Stimulated activated CD4-positive, alpha-beta T cell treated with anti-CD3 and anti-CD28 coated beads, TNF-alpha, amount 100 ng/mL, for 48 hours (primary cell): ENCODE data around the gene MUCL1.
"Not testable (repeated sequence)": the region's sequence is repeated elsewhere in the genome, so short reads cannot be mapped to it uniquely, and the experiment has no call there.

Experiments used
- DNase-seq, 3 donors: peaks; one replicate each; pipeline ENCODE4 v3.0.0-alpha.2; 2020; ENCODE audit warnings: low read depth in 3 of 3

Gene MUCL1

DNA sequence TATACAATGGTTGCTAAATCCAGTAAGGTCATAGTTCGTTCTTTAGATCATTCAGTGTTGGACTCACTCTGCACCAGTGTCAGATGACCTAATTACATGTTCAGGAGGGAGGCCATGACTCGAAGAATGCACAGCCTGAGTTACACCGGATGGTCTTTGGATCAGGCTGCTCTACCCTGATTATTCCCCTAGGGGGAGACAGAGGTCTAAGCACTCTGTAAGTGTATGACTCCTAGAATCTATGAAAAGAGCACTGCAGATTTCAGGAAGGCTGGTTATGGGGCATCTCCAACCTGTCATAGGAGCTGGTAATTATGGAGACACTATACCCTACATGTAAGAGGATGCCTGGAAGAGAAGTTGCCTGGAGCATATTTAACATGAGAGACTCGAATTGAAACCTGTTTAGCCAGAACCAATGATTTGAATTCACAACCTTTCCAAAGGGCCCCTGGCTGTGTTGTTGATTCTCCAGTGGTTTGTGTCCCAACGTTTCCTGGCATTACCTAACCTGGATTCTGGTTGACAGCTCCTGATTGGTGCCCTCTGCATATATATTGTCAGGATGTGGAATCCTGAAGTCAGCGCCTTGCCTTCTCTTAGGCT lies at the start of gene MUCL1:
Gene MUCL1, plus strand, starts transcription at position 584 of the 606 bp plus-strand sequence. CDS start 67 bp downstream, outside the sequence.
- DNase-seq: peak; percentile 57 to 65 (median 58)

DNA sequence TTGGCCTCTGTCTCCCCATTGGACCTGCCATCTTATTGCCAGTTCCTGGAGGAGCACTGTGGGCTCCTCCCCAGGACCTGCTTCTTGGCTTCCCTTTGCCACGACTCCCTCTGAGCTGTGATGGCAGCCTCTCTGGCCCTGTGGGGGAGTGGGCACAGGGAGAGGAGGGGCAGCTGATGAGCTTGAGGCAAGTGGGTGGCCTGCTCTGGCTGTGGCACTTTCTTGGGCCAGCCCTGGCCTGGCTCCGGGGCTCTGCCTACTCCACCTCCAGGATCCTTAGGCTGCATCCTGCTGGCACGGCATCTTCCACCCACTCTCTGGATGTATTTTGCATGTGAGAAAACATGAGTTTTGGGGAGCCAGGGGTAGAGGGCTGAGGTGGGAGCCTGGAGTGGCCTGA lies 32.6 kb upstream of the MUCL1 start:
- DNase-seq: no peak

DNA sequence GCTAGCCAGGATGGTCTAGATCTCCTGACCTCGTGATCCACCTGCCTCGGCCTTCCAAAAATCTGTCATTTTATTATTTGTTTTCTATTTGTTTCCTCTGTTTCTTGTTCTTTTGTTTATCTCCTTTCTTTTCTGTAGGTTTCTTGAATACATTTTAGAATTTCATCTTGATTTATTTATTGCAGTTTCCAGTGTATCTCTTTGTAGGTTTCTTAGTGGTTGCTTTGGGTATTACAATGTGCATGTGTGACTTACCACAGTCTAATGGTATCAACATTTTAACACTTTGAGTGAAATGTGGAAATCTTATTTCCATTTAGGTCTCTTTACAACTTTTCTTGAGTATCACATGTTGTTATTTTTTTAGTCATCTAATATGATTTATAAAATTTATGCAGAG lies 29.9 kb upstream of the MUCL1 start:
- no peak for DNase-seq

- DNase-seq: no peak
These were observed 24.8 kb upstream of the MUCL1 start for GRCh38 chr12:54829511-54829910.

- no peak for DNase-seq
These were observed 24.1 kb upstream of the MUCL1 start for GRCh38 chr12:54830199-54830598.

GRCh38 chr12:54831631-54832030 lies 22.7 kb upstream of the MUCL1 start:
- DNase-seq: no peak

DNA sequence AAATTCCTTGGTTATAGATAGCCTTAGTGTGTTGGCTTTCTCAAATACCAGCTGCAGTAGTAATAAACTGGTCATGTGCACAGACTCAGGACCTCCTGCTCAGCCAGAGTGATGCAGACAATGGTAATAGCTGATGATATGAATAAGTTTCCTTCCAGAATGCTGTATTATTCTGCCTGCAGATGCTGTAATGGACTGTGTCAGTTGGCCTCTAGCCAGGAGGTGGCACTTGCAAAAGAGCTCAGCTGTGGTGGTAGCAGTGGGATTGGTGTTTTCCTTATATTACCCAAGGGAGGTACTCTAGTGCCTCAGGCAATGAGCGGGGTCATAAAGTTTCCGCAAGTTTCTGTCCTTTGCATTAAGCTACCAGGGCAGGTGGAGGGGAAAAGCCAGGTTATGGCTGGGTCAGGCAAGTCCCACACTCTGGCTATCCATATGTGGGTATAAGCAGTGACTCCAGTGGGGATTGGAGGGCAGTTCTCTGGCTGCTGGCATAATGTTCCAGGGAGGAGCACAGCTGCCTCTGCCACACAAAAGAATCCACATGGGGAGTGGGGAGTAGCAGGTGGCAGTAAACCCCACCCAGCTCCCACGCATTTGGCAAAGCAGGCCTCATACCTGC lies 14.0 kb upstream of the MUCL1 start:
- no peak for DNase-seq

GRCh38 chr12:54857406-54857805 lies 3.1 kb downstream of the MUCL1 start:
- no peak for DNase-seq

DNA sequence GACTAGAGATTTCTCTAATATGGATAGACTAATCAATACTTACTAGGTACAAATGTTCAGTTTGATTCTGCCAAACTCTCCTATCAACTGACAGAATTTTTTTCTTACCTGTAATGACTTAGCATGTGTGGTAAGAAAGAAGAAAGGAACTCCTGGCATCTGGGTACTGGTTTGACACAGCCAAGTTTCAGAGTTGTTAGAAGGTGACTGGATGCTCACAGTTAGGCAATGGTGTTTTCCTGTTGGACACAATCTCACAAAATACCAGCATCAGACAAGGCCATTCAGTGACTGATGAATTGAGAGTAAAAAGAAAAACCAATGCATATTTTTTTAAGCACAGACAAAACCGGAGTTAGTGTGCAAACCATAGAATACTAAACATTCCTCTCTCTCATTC lies 4.2 kb downstream of the MUCL1 start:
- DNase-seq: no peak

DNA sequence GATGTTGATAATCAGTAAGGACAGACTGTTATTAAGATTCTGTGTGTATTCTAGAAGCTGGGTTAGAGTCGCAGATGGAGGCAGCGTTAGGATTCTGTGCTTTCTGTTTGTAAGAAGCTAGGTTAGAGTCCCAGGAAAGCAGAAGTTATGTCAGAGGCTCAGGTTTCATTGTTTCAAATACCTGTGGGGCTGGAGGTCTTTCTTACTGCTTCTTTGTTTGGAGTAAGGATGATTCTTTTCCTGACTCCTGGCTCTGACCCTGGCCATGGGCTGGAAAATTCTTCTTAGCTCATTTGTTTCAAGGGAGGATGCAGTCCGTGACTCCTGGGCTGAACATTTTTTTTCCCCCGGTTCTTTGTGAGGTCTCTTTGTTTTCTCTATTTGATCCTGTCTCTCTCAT lies 5.2 kb downstream of the MUCL1 start:
- DNase-seq: no peak

GRCh38 chr12:54861927-54862326 lies 7.6 kb downstream of the MUCL1 start:
- no peak for DNase-seq

- no peak for DNase-seq
These were observed 9.8 kb downstream of the MUCL1 start for GRCh38 chr12:54863948-54864618.

DNA sequence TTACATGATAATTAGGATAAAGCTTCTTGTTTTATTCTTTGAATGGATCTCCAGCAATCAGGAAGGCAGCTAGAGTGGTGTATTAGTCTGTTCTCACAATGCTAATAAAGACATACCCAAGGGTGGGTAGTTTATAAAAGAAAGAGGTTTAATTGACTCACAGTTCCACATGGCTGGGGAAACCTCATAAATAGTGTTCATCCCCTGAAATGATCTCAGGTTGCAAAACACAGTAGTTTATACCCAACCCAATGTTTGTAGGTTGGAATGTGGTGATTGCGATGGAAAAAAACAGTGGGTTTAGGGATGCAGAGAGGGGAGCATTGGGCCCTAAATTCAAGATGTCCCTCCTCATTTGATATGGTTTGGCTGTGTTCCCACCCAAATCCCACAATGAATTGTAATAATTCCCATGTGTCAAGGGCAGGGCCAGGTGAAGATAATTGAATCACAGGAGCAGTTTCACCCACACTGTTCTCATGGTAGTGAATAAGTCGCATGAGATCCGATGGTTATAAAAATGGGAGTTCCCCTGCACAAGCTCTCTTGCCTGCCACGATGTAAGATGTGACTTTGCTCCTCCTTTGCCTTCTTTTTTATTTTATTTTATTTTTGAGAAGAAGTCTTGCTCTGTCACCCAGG lies 11.5 kb downstream of the MUCL1 start:
- DNase-seq: no peak

DNA sequence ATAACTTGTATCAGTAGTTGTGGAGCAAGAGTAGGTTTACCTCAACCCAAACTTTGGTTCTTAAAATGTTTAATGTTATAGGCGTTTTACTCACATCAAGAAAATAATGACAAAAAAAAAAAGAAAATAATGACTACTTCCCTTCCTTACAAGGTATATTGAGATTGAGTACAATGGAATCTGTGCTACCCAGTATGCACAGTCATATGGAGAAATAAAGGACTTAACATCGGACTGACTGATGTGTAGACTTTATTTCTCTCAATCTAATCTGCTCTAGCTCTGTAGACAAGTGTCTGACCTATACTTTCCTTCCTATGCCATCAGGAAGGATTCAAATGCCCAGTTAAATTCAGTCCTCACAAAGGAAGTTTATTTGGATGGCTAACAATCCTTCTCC lies 14.4 kb downstream of the MUCL1 start:
- no peak for DNase-seq

DNA sequence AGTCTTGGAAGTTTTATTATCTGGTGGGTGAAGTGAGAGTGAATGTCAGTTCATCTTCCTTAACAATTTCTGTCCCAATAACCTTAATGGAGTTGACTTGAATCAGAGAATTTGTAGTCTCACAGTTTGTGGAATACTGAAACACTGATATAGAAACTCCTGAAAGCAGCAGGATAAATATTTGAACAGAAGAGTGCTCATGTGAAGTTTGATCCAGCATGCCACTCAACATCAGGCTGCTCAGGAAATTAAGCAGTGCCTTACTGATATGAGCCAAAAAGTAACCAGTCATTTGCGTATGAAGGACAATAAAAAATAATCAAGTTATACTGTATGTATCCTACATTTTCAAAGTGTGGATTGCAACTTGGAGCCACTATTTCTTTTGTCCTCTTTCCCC lies 15.7 kb downstream of the MUCL1 start:
- DNase-seq: no peak

DNA sequence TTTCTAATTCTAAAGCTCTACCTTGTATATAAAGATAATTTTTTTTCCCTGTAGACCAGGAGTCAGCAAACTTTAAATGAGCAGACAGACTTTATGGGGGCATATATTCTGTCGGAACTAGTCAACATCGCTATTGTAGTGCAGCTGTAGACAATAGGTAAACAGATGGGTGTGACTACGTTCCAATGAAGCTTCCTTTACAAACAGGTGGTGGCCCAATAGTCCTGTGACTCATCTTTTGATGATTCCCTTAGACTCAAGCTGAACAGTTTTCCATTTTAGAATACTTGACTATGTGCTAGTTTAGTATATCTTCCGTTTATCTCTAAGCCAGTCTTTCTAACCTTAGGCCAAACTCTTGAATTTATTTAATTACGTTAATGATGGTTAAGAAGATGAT lies 16.3 kb downstream of the MUCL1 start:
- DNase-seq: no peak

DNA sequence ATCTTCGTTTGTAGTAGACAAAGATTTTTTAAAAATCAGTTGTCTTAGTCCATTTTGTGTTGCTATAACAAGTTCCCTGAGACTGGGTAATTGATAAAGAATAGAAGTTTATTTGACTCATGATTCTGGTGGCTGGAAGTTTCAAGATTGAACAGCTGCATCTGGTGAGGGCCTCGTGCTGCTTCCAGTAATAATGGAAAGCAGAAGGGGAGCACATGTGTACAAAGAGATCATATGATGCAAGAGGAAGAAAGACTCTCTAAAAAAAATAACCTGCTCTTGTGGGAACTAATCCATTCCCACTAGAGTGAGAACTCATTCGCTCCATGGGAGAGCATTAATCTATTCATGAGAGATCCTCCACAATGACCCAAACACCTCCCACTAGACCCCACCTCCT lies 24.8 kb downstream of the MUCL1 start:
- DNase-seq: no peak

- DNase-seq: no peak
These were observed 25.3 kb downstream of the MUCL1 start for GRCh38 chr12:54879579-54879978.

GRCh38 chr12:54882079-54882478 lies 27.8 kb downstream of the MUCL1 start:
- DNase-seq: no peak

DNA sequence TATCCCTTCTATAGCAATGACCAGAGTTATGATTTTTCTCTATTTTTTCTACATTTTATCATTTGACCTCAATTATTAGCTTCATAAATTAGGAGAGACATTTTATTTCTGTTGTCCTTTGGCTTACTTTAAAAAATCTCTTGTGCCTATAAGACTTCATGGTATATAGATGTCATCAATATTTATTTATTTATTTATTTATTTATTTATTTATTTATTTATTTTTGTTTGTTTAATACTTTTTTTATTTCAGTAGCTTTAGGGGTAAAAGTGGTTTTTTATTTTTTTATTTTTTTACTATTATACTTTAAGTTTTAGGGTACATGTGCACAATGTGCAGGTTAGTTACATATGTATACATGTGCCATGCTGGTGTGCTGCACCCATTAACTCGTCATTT lies 28.3 kb downstream of the MUCL1 start:
- DNase-seq: not testable (repeated sequence)

DNA sequence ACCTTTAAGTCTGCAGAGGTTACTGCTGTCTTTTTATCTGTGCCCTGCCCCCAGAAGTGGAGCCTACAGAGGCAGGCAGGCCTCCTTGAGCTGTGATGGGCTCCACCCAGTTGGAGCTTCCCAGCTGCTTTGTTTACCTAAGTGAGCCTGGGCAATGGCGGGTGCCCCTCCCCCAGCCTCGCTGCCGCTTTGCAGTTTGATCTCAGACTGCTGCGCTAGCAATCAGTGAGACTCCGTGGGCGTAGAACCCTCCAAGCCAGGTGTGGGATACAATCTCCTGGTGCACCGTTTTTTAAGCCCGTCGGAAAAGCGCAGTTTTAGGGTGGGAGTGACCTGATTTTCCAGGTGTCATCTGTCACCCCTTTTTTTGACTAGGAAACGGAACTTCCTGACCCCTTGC lies 34.1 kb downstream of the MUCL1 start:
- DNase-seq: not testable (repeated sequence)

GRCh38 chr12:54890339-54890738 lies 36.0 kb downstream of the MUCL1 start:
- DNase-seq: no peak
